GM12878 (cell line): ENCODE results near the gene KRT222. TPM values are rescaled to one million over a fixed set of nuclear protein-coding genes. Genes with fewer than 3 reads are reported as not detected.

ENCODE experiments used
- ATAC-seq: fragments of 200-7000 bp; cut with Tn5 transposase; 3 replicates; pipeline ENCODE4 v1.9.1; 2020; ENCODE audit warnings: mild to moderate bottlenecking, moderate library complexity
- BruUV-seq: library from RNA; stranded (reverse); fragments of 400-500 nt; replicated peaks from 2 replicates; lab custom pipeline; 2021; lab: Mats Ljungman, UMichigan
- CTCF ChIA-PET: fragments of 300-600 bp; sonication (Branson Sonifier 250); formaldehyde crosslinking; extraction: SDS; loops from one replicate; lab custom pipeline; 2021; ENCODE audit warnings: inconsistent platforms; lab: Yijun Ruan, JAX
- POLR2A ChIA-PET: fragments of 350-600 bp; formaldehyde crosslinking; extraction: SDS; loops from one replicate; lab custom pipeline; 2021; ENCODE audit warnings: inconsistent platforms; lab: Charles Lee
- RAD21 ChIA-PET: fragments of 300-600 bp; sonication (Branson Sonifier 250); formaldehyde crosslinking; loops from one replicate; lab custom pipeline; 2023; ENCODE audit warnings: antibody characterized with exemption; ENCODE audit not compliant: unreplicated experiment; lab: Charles Lee
- SMC1A ChIA-PET: fragments of 300-600 bp; sonication (Branson Sonifier 250); formaldehyde crosslinking; loops from one replicate; lab custom pipeline; 2023; ENCODE audit not compliant: unreplicated experiment, uncharacterized antibody; lab: Charles Lee
- DNase-seq: peaks from one replicate; pipeline ENCODE4 v3.0.0-alpha.2; 2011; ENCODE audit warnings: low read depth, low spot score
- FAIRE-seq: peaks from 3 replicates; lab custom pipeline; 2011; peaks lifted over from hg19 to GRCh38; lab: Jason Lieb, UNC
- H2AFZ ChIP-seq: 2 replicates; pipeline ENCODE4 v1.6.0; 2011; ENCODE audit warnings: low read depth, low read length, control low read depth; ENCODE audit not compliant: control insufficient read depth
- H3K27ac ChIP-seq: 2 replicates; pipeline ENCODE4 v1.5.1; 2011; ENCODE audit warnings: control low read depth; ENCODE audit not compliant: control insufficient read depth, insufficient read depth
- H3K27me3 ChIP-seq, 2 experiments: replicated peaks in 1 of 2; 2 replicates each; pipeline versions ENCODE4 v1.6.0 to v1.6.1; 2011; ENCODE audit warnings: low read length in 1 of 2; ENCODE audit not compliant: control insufficient read depth in 2 of 2, insufficient read depth in 2 of 2
- H3K36me3 ChIP-seq, 2 experiments: 2 replicates each; pipeline ENCODE4 v1.5.1; 2011; ENCODE audit warnings: low read length in 1 of 2; ENCODE audit not compliant: control insufficient read depth in 2 of 2, insufficient read depth in 2 of 2
- H3K4me1 ChIP-seq: 2 replicates; pipeline ENCODE4 v1.6.1; 2011; ENCODE audit warnings: mild to moderate bottlenecking, low read length, moderate library complexity, mixed read lengths; ENCODE audit not compliant: control insufficient read depth, insufficient read depth
- H3K4me2 ChIP-seq: 2 replicates; pipeline ENCODE4 v1.6.0; 2011; ENCODE audit warnings: control low read depth; ENCODE audit not compliant: control insufficient read depth, insufficient read depth
- H3K4me3 ChIP-seq: fragments of 200-600 bp; sonication (generic); 2 replicates; pipeline ENCODE4 v1.5.1; 2016
- H3K79me2 ChIP-seq: 2 replicates; pipeline ENCODE4 v1.6.0; 2011; ENCODE audit warnings: low read length; ENCODE audit not compliant: control insufficient read depth, insufficient read depth
- H3K9ac ChIP-seq: 2 replicates; pipeline ENCODE4 v1.8.0; 2011; ENCODE audit warnings: low read length, control low read depth, mixed read lengths; ENCODE audit not compliant: control insufficient read depth, insufficient read depth
- H3K9me3 ChIP-seq: replicated peaks from 3 replicates; pipeline ENCODE4 v1.5.1; 2011; ENCODE audit warnings: mild to moderate bottlenecking, low read length; ENCODE audit not compliant: control insufficient read depth, insufficient read depth
- H4K20me1 ChIP-seq: 2 replicates; pipeline ENCODE4 v1.6.0; 2011; ENCODE audit not compliant: control insufficient read depth, insufficient read depth
- BRCA1 ChIP-seq: IDR thresholded peaks from 2 replicates; pipeline ENCODE4 v1.6.1; 2011; ENCODE audit warnings: low read depth, low read length, improper control_type of control experiment
- RELA ChIP-seq: fragments of 450-650 bp; IDR thresholded peaks from 2 replicates; pipeline ENCODE4 v1.8.0; 2014; ENCODE audit warnings: borderline replicate concordance; ENCODE audit not compliant: partially characterized antibody
- RFX5 ChIP-seq: IDR thresholded peaks from 2 replicates; pipeline ENCODE4 v1.6.1; 2011; ENCODE audit warnings: low read depth, low read length, improper control_type of control experiment
- SREBF2 ChIP-seq: IDR thresholded peaks from 2 replicates; pipeline ENCODE4 v1.6.1; 2012; ENCODE audit warnings: mild to moderate bottlenecking, low read length
- WGBS: methylation state at CpG from one replicate; pipeline ENCODE4 v1.1.6; 2016; ENCODE audit warnings: low lambda C conversion rate; ENCODE audit not compliant: insufficient replicate concordance, insufficient coverage; ENCODE audit errors: missing lambda C conversion rate; 5-methylcytosine and 5-hydroxymethylcytosine counted together
- in situ Hi-C: fragments of 300-500 bp; cut with MboI; formaldehyde crosslinking; loops from 9 replicates; pipeline ENCODE4 v1.14.3; 2018; ENCODE audit warnings: mixed read lengths
- intact Hi-C: fragments of 100-400 bp; cut with micrococcal nuclease; formaldehyde crosslinking; loops from one replicate; pipeline ENCODE4 v1.14.2; 2022; ENCODE audit not compliant: unreplicated experiment
- polyA plus RNA-seq, 11 experiments: library from polyadenylated mRNA; depleted of rRNA in 4 of 11; unstranded in 6 of 11; stranded (reverse) in 5 of 11; fragments of >200 nt; fragmentation: Nextera tagmentation in 4 of 11; fragmentation: Illumina TruSeq in 1 of 11; extraction: Ambion mirVana in 4 of 11; extraction: Trizol in 1 of 11; gene quantifications; 1 replicate in 1 of 11; 2 replicates in 10 of 11; pipeline versions ENCODE4 v1.2.1 to v1.2.3, GENCODE V29; 2011 to 2016; ENCODE audit warnings: inconsistent platforms in 2 of 11, missing spikeins in 2 of 11, low read depth in 1 of 11
- total RNA-seq, 4 experiments: library from RNA; depleted of rRNA in 3 of 4; stranded (reverse); fragments of >200 nt in 3 of 4; fragmentation: Illumina TruSeq in 1 of 4; extraction: Trizol in 1 of 4; gene quantifications; 2 replicates each; pipeline versions ENCODE4 v1.2.1 to v1.2.3, GENCODE V29; 2013 to 2021
- TF ChIP-seq, protein P1 (sequence below): IDR thresholded peaks from 2 replicates; pipeline ENCODE4 v1.6.1; 2012; ENCODE audit warnings: low read depth, low read length, improper control_type of control experiment
- TF ChIP-seq, protein P2 (sequence below): IDR thresholded peaks from 2 replicates; pipeline ENCODE4 v1.6.1; 2012; ENCODE audit warnings: low read length, inconsistent platforms

The KRT222 gene
- total and polyA plus RNA-seq, 10 of the 15 experiments (the other 5 are each of a cell fraction or from before 2014, with no cell fraction given): 0.21 to 6.4 (median 0.54) TPM; not detected in 1

DNA sequence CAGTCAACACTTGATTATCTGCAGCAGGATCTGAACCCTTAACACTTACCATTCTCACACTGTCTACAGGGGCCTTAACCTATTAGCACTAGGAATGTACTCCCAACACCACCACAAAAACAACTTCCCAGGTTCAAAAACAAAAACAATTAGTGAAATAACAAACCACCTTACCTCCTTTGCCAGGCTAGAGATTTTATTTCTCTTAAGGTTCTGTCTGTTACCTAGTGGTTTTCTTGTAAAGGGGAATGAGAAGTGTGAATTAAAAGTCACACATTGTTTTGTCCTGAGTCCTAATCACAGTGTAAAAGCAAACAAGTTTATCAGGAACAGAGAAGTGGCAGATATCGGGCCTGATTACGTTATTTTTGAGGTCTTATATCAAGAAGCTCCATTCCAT lies 27.0 kb downstream of the KRT222 start (continued):
- TF ChIP-seq SREBF2: no peak

DNA sequence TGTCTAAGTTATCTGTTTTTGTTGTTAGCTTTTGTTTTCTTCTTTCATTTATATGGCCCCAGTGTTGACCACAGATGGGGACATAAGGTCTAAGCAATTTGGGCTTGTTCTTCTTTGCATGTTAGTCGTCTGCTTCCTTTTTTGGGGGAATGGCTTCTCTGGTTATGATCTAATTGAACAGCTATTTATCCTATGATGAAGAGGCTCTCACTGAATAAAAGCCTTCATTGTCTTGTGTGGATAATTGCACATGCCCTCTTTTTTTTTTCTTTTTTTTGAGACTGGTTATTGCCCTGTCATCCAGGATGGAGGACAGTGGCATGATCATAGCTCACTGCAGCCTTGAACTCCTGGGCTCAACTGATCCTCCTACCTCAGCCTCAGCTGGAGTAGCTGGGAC lies 31.1 kb downstream of the KRT222 start:
- Histone ChIP-seq H4K20me1 (no peaks in the 10 kb centered on the region), H3K36me3 (peaks cover 11 to 63% of the 10 kb centered on the region in 2 experiments), H3K27me3 (no peaks in the 10 kb centered on the region), H3K4me2 (no peak overlapping the region), H2AFZ (no peak overlapping the region), H3K4me3 (no peak overlapping the region), H3K79me2 (no peaks in the 10 kb centered on the region; the same call in 1 of the 2 replicates), H3K9ac (no peak overlapping the region), H3K27ac (no peak overlapping the region), H3K4me1 (no peaks in the 10 kb centered on the region), H3K9me3 (no peaks in the 10 kb centered on the region)
- intact Hi-C loops (no loop called here), in situ Hi-C loops (no loop called here)
- ChIA-PET CTCF (interaction anchor here (0.6 to 1.5 kb wide), 8 partner anchors 10 to 740 kb away, joined by 3 to 4 read pairs (median 3); partner anchors contain the start of gene TOP2A), SMC1A (interaction anchor here (0.6 to 1.6 kb wide), 7 partner anchors 8 to 157 kb away, joined by 3 to 7 read pairs (median 5); no protein-coding TSS in a partner anchor), RAD21 (interaction anchor here (0.9 to 2.1 kb wide), 3 partner anchors 9 to 14 kb away, joined by 3 to 6 read pairs (median 3); no protein-coding TSS in a partner anchor), POLR2A (interaction anchor here (1.2 kb wide), 1 partner anchor 18 kb away, joined by 4 read pairs; no protein-coding TSS in a partner anchor)
- no peak for ATAC-seq
- BruUV-seq: no TSS peak
- 44% methylated on average over 1 of the region's 1 CpG for WGBS
- DNase-seq: no peak
- no peak for FAIRE-seq
- TF ChIP-seq, protein P1, sequence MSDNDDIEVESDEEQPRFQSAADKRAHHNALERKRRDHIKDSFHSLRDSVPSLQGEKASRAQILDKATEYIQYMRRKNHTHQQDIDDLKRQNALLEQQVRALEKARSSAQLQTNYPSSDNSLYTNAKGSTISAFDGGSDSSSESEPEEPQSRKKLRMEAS: no peak
- TF ChIP-seq, protein P2, sequence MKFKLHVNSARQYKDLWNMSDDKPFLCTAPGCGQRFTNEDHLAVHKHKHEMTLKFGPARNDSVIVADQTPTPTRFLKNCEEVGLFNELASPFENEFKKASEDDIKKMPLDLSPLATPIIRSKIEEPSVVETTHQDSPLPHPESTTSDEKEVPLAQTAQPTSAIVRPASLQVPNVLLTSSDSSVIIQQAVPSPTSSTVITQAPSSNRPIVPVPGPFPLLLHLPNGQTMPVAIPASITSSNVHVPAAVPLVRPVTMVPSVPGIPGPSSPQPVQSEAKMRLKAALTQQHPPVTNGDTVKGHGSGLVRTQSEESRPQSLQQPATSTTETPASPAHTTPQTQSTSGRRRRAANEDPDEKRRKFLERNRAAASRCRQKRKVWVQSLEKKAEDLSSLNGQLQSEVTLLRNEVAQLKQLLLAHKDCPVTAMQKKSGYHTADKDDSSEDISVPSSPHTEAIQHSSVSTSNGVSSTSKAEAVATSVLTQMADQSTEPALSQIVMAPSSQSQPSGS: no peak
- TF ChIP-seq BRCA1: no peak
- TF ChIP-seq RELA: no peak
- TF ChIP-seq RFX5: no peak
